Transverse colon (tissue), 4 donors: Measurements from ENCODE around the gene CLIC6.

ENCODE experiments used
- POLR2A ChIP-seq: fragments of 450-650 bp; IDR thresholded peaks from one replicate; pipeline ENCODE4 v1.6.1; 2016; ENCODE audit warnings: antibody characterized with exemption, mild to moderate bottlenecking, moderate library complexity
- POLR2AphosphoS5 ChIP-seq, 3 donors: sonication (generic); formaldehyde crosslinking; IDR thresholded peaks; one replicate each; pipeline ENCODE4 v1.6.1; 2016; ENCODE audit warnings: antibody characterized with exemption in 3 of 3
- TF ChIP-seq, protein P1 (sequence below), 5 experiments: fragments of 200-600 bp in 3 of 5; fragments of 450-650 bp in 2 of 5; sonication (generic) in 3 of 5; IDR thresholded peaks; 1 replicate in 2 of 5; 2 replicates in 3 of 5; pipeline ENCODE4 v1.5.1; 2016 to 2017; ENCODE audit warnings: antibody characterized with exemption in 5 of 5, inconsistent platforms in 3 of 5, mild to moderate bottlenecking in 2 of 5, moderate library complexity in 1 of 5

- TF ChIP-seq POLR2A, result no peak
- TF ChIP-seq, protein P1, sequence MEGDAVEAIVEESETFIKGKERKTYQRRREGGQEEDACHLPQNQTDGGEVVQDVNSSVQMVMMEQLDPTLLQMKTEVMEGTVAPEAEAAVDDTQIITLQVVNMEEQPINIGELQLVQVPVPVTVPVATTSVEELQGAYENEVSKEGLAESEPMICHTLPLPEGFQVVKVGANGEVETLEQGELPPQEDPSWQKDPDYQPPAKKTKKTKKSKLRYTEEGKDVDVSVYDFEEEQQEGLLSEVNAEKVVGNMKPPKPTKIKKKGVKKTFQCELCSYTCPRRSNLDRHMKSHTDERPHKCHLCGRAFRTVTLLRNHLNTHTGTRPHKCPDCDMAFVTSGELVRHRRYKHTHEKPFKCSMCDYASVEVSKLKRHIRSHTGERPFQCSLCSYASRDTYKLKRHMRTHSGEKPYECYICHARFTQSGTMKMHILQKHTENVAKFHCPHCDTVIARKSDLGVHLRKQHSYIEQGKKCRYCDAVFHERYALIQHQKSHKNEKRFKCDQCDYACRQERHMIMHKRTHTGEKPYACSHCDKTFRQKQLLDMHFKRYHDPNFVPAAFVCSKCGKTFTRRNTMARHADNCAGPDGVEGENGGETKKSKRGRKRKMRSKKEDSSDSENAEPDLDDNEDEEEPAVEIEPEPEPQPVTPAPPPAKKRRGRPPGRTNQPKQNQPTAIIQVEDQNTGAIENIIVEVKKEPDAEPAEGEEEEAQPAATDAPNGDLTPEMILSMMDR (IDR thresholded peaks at IDR 0.05), result no peak
- no peak for TF ChIP-seq POLR2AphosphoS5 (IDR thresholded peaks at IDR 0.05)
Measured at GRCh38 chr21:34648739-34649297, 20.0 kb upstream of the CLIC6 start.
